NCI-H2107 (cell line): ENCODE data around the gene BCOR.

Experiments used
- DNase-seq: peaks from one replicate; lab custom pipeline; 2025; lab: John Stamatoyannopoulos, UW

Gene BCOR

GRCh38 chrX:40084471-40085101 lies 13.2 kb downstream of the BCOR start:
- no peak for DNase-seq

- no peak for DNase-seq
These were observed 13.8 kb downstream of the BCOR start for GRCh38 chrX:40083979-40084359.

GRCh38 chrX:40083120-40083978 lies 14.4 kb downstream of the BCOR start:
- DNase-seq, result no peak

- DNase-seq, result no peak
These were observed 15.2 kb downstream of the BCOR start for GRCh38 chrX:40082447-40083119.

- DNase-seq, result no peak
These were observed 16.1 kb downstream of the BCOR start for GRCh38 chrX:40081679-40082068.

- no peak for DNase-seq
These were observed 16.7 kb downstream of the BCOR start for GRCh38 chrX:40080894-40081678.

GRCh38 chrX:40079572-40079971 lies 18.2 kb downstream of the BCOR start:
- DNase-seq, result no peak

GRCh38 chrX:40078489-40079227 lies 19.1 kb downstream of the BCOR start:
- no peak for DNase-seq

- DNase-seq, result no peak
These were observed 19.9 kb downstream of the BCOR start for GRCh38 chrX:40077906-40078305.

GRCh38 chrX:40076750-40077575 lies 20.8 kb downstream of the BCOR start:
- DNase-seq, result no peak

GRCh38 chrX:40074959-40075332 lies 22.8 kb downstream of the BCOR start:
- no peak for DNase-seq

GRCh38 chrX:40074080-40074958 lies 23.4 kb downstream of the BCOR start:
- DNase-seq, result no peak

- DNase-seq, result no peak
These were observed 24.2 kb downstream of the BCOR start for GRCh38 chrX:40073439-40074054.

- DNase-seq, result no peak
These were observed 25.5 kb downstream of the BCOR start for GRCh38 chrX:40072246-40072645.

- DNase-seq, result no peak
These were observed 29.7 kb downstream of the BCOR start for GRCh38 chrX:40068048-40068447.

GRCh38 chrX:40066700-40067099 lies 31.1 kb downstream of the BCOR start:
- DNase-seq, result no peak

GRCh38 chrX:40065296-40066046 lies 32.3 kb downstream of the BCOR start:
- DNase-seq, result no peak

- DNase-seq, result peak; percentile 7
These were observed 33.6 kb downstream of the BCOR start for GRCh38 chrX:40064055-40064597.
